H1 (cell line): ENCODE data around the gene WWP2. TPM values are rescaled to one million over a fixed set of nuclear protein-coding genes. Genes with fewer than 3 reads are reported as not detected.

Experiments used
- CTCF ChIA-PET: fragments of 300-600 bp; sonication (Branson Sonifier 250); formaldehyde crosslinking; loops from one replicate; lab custom pipeline; 2021; ENCODE audit not compliant: partially characterized antibody; lab: Charles Lee
- POLR2A ChIA-PET: fragments of 300-600 bp; sonication (Branson Sonifier 250); formaldehyde crosslinking; loops from one replicate; lab custom pipeline; 2021; ENCODE audit warnings: inconsistent platforms; ENCODE audit not compliant: partially characterized antibody; lab: Charles Lee
- DNase-seq, 2 experiments: peaks; one replicate each; pipeline versions ENCODE4 v3.0.0 to v3.0.0-alpha.2; 2010 to 2022; ENCODE audit warnings: low spot score in 2 of 2, low read depth in 1 of 2, mixed read lengths in 1 of 2
- FAIRE-seq: peaks from 2 replicates; lab custom pipeline; 2011; peaks lifted over from hg19 to GRCh38; lab: Jason Lieb, UNC
- H2AFZ ChIP-seq: 2 replicates; pipeline ENCODE4 v1.8.1; 2012; ENCODE audit warnings: low read length, inconsistent platforms
- H2AK5ac ChIP-seq: 2 replicates; pipeline ENCODE4 v1.6.1; 2013; ENCODE audit warnings: low read depth, low read length
- H2BK120ac ChIP-seq: replicated peaks from 2 replicates; pipeline ENCODE3; 2013; ENCODE audit warnings: low read depth, low read length, inconsistent platforms
- H2BK12ac ChIP-seq: 2 replicates; pipeline ENCODE4 v1.6.1; 2013; ENCODE audit warnings: low read depth, low read length
- H2BK15ac ChIP-seq: 2 replicates; pipeline ENCODE4 v1.6.1; 2013; ENCODE audit warnings: low read length
- H2BK20ac ChIP-seq: 2 replicates; pipeline ENCODE4 v1.6.1; 2013; ENCODE audit warnings: low read length
- H2BK5ac ChIP-seq: 2 replicates; pipeline ENCODE4 v1.6.1; 2013; ENCODE audit warnings: low read depth, low read length
- H3K14ac ChIP-seq: 2 replicates; pipeline ENCODE4 v1.6.1; 2013; ENCODE audit warnings: inconsistent platforms; ENCODE audit not compliant: insufficient read length
- H3K18ac ChIP-seq: 2 replicates; pipeline ENCODE4 v1.6.1; 2013; ENCODE audit warnings: low read length; ENCODE audit errors: extremely low read depth
- H3K23ac ChIP-seq: 2 replicates; pipeline ENCODE4 v1.6.1; 2013; ENCODE audit warnings: inconsistent platforms; ENCODE audit not compliant: insufficient read length
- H3K23me2 ChIP-seq: 2 replicates; pipeline ENCODE4 v1.6.1; 2013; ENCODE audit warnings: low read depth, low read length
- H3K27ac ChIP-seq: 2 replicates; pipeline ENCODE4 v1.6.1; 2011; ENCODE audit warnings: low read depth, low read length, inconsistent platforms
- H3K27me3 ChIP-seq, 4 experiments: replicated peaks in 1 of 4; 1 replicate in 1 of 4; 2 replicates in 3 of 4; pipeline versions ENCODE4 v1.6.1 to v1.8.1; 2011 to 2013; ENCODE audit warnings: low read length in 3 of 4, mild to moderate bottlenecking in 3 of 4, inconsistent platforms in 2 of 4, mixed read lengths in 2 of 4, moderate library complexity in 1 of 4; ENCODE audit not compliant: control insufficient read depth in 3 of 4, insufficient read depth in 3 of 4; ENCODE audit errors: extremely low read depth in 1 of 4
- H3K36me3 ChIP-seq, 4 experiments: 2 replicates each; pipeline versions ENCODE4 v1.6.1 to v1.8.1; 2011 to 2013; ENCODE audit warnings: mild to moderate bottlenecking in 4 of 4, low read length in 3 of 4, moderate library complexity in 2 of 4, control low read depth in 1 of 4, inconsistent platforms in 1 of 4; ENCODE audit not compliant: insufficient read depth in 4 of 4, control insufficient read depth in 2 of 4
- H3K4ac ChIP-seq: replicated peaks from 2 replicates; pipeline ENCODE3; 2013; ENCODE audit warnings: low read length, low read depth, mixed read lengths, inconsistent platforms; ENCODE audit not compliant: insufficient read length
- H3K4me1 ChIP-seq, 4 experiments: replicated peaks in 1 of 4; 1 replicate in 1 of 4; 2 replicates in 3 of 4; pipeline versions ENCODE4 v1.6.1 to v1.8.1; 2011 to 2013; ENCODE audit warnings: low read length in 3 of 4, inconsistent platforms in 2 of 4, mixed read lengths in 1 of 4; ENCODE audit not compliant: insufficient read depth in 4 of 4, control insufficient read depth in 3 of 4
- H3K4me2 ChIP-seq, 2 experiments: 2 replicates each; pipeline versions ENCODE4 v1.6.1 to v1.8.1; 2011 to 2013; ENCODE audit warnings: low read depth in 2 of 2, low read length in 2 of 2, control low read depth in 1 of 2, inconsistent platforms in 1 of 2, mild to moderate bottlenecking in 1 of 2; ENCODE audit not compliant: insufficient read depth in 1 of 2
- H3K4me3 ChIP-seq, 4 experiments: fragments of 200-600, 300-600 bp in 1 of 4; sonication (generic), shearing (Covaris generic), sonication (Bioruptor Twin) in 1 of 4; 2 replicates each; pipeline versions ENCODE4 v1.5.1 to v1.8.1; 2011 to 2016; ENCODE audit warnings: low read length in 4 of 4, low read depth in 3 of 4, control low read depth in 2 of 4, inconsistent platforms in 2 of 4, mild to moderate bottlenecking in 2 of 4, mixed read lengths in 1 of 4, moderate library complexity in 1 of 4; ENCODE audit not compliant: insufficient read depth in 2 of 4; ENCODE audit errors: extremely low read depth in 1 of 4
- H3K56ac ChIP-seq: replicated peaks from 2 replicates; pipeline ENCODE3; 2013; ENCODE audit warnings: low read depth, mild to moderate bottlenecking, mixed read lengths, low read length, inconsistent platforms; ENCODE audit not compliant: insufficient read length
- H3K79me1 ChIP-seq: 2 replicates; pipeline ENCODE4 v1.6.1; 2013; ENCODE audit warnings: low read depth, low read length, control low read depth
- H3K79me2 ChIP-seq, 2 experiments: 2 replicates each; pipeline versions ENCODE4 v1.6.1 to v1.8.1; 2012 to 2013; ENCODE audit warnings: low read length in 2 of 2, mild to moderate bottlenecking in 2 of 2, inconsistent platforms in 1 of 2; ENCODE audit not compliant: insufficient read depth in 2 of 2, control insufficient read depth in 1 of 2
- H3K9ac ChIP-seq, 4 experiments: replicated peaks in 1 of 4; 1 replicate in 1 of 4; 2 replicates in 3 of 4; pipeline versions ENCODE4 v1.6.1 to v1.8.1; 2011 to 2013; ENCODE audit warnings: low read depth in 3 of 4, low read length in 3 of 4, control low read depth in 2 of 4, mild to moderate bottlenecking in 2 of 4, moderate library complexity in 2 of 4, inconsistent platforms in 1 of 4; ENCODE audit errors: extremely low read depth in 1 of 4
- H3K9me3 ChIP-seq, 2 experiments: 2 replicates each; pipeline versions ENCODE4 v1.6.1 to v1.8.1; 2012 to 2013; ENCODE audit warnings: mild to moderate bottlenecking in 2 of 2, moderate library complexity in 2 of 2, control low read depth in 1 of 2, inconsistent platforms in 1 of 2, low read depth in 1 of 2, low read length in 1 of 2, mixed read lengths in 1 of 2; ENCODE audit not compliant: insufficient read depth in 2 of 2
- H4K20me1 ChIP-seq, 2 experiments: replicated peaks in 1 of 2; 2 replicates each; pipeline versions ENCODE3 to v1.8.1; 2011 to 2013; ENCODE audit warnings: inconsistent platforms in 2 of 2, low read length in 2 of 2, mild to moderate bottlenecking in 1 of 2; ENCODE audit not compliant: insufficient read depth in 2 of 2, control insufficient read depth in 1 of 2
- H4K5ac ChIP-seq: 2 replicates; pipeline ENCODE4 v1.6.1; 2013; ENCODE audit warnings: low read length, low read depth, mixed read lengths, inconsistent platforms; ENCODE audit not compliant: insufficient read length
- H4K8ac ChIP-seq: 2 replicates; pipeline ENCODE4 v1.8.0; 2013; ENCODE audit warnings: mild to moderate bottlenecking, moderate library complexity, low read length, inconsistent platforms; ENCODE audit not compliant: insufficient read depth; ENCODE audit errors: extremely low read depth
- H4K91ac ChIP-seq: replicated peaks from 2 replicates; pipeline ENCODE3; 2013; ENCODE audit warnings: low read length, mixed read lengths, inconsistent platforms; ENCODE audit not compliant: insufficient read length
- ASH2L ChIP-seq: fragments of 200-600, 300-600 bp; sonication (generic); IDR thresholded peaks from one replicate; pipeline ENCODE4 v1.7.1; 2017; ENCODE audit warnings: low read length
- CREB1 ChIP-seq: IDR thresholded peaks from 2 replicates; pipeline ENCODE4 v1.6.1; 2012; ENCODE audit warnings: inconsistent platforms
- E2F6 ChIP-seq: IDR thresholded peaks from 2 replicates; pipeline ENCODE4 v1.6.1; 2012; ENCODE audit warnings: inconsistent platforms
- EZH2 ChIP-seq: fragments of 200-600 bp; sonication (generic); IDR thresholded peaks from 2 replicates; pipeline ENCODE4 v1.7.1; 2012; ENCODE audit warnings: low read depth, mild to moderate bottlenecking, moderate library complexity, low read length, inconsistent platforms; ENCODE audit not compliant: severe bottlenecking
- HDAC6 ChIP-seq: IDR thresholded peaks from one replicate; pipeline ENCODE4 v1.7.1; 2012; ENCODE audit warnings: low read depth, mild to moderate bottlenecking, inconsistent platforms, low read length, moderate library complexity
- KDM1A ChIP-seq: fragments of 200-600, 300-600 bp; sonication (generic); IDR thresholded peaks from 2 replicates; pipeline ENCODE4 v1.7.1; 2016; ENCODE audit warnings: mild to moderate bottlenecking, low read length, borderline replicate concordance
- KDM4A ChIP-seq: IDR thresholded peaks from one replicate; pipeline ENCODE4 v1.7.1; 2012; ENCODE audit warnings: low read depth, mild to moderate bottlenecking, moderate library complexity, low read length, inconsistent platforms; ENCODE audit not compliant: severe bottlenecking
- RBBP5 ChIP-seq: IDR thresholded peaks from 2 replicates; pipeline ENCODE4 v1.7.1; 2012; ENCODE audit warnings: low read depth, mild to moderate bottlenecking, inconsistent platforms, low read length, moderate library complexity, borderline replicate concordance
- SIN3A ChIP-seq, 2 experiments: IDR thresholded peaks in 1 of 2; conservative IDR thresholded peaks in 1 of 2; 2 replicates each; pipeline ENCODE4 v1.6.1; 2011 to 2012; ENCODE audit warnings: low read length in 2 of 2, improper control_type of control experiment in 1 of 2, low read depth in 1 of 2, mild to moderate bottlenecking in 1 of 2
- ZNF274 ChIP-seq: IDR thresholded peaks from 2 replicates; pipeline ENCODE4 v1.7.0; 2012; ENCODE audit warnings: low read length, borderline replicate concordance; ENCODE audit errors: extremely low read depth
- WGBS, 2 experiments: shearing (Covaris generic) in 1 of 2; methylation state at CpG; one replicate each; pipeline versions ENCODE4 v1.1.6 to v1.1.7; 2013 to 2015; ENCODE audit warnings: low lambda C conversion rate in 2 of 2, mixed read lengths in 2 of 2, inconsistent platforms in 1 of 2, low coverage in 1 of 2, missing lambda C conversion rate in 1 of 2; ENCODE audit not compliant: insufficient replicate concordance in 2 of 2, insufficient coverage in 1 of 2, insufficient read length in 1 of 2; ENCODE audit errors: extremely low coverage in 1 of 2, missing lambda C conversion rate in 1 of 2; 5-methylcytosine and 5-hydroxymethylcytosine counted together
- polyA plus RNA-seq, 7 experiments: library from polyadenylated mRNA; depleted of rRNA in 3 of 7; stranded (reverse) in 5 of 7; unstranded in 2 of 7; fragments of >200 nt in 5 of 7; fragments of 200-250 nt in 2 of 7; gene quantifications; 1 replicate in 5 of 7; 2 replicates in 1 of 7; 4 replicates in 1 of 7; pipeline versions ENCODE4 v1.2.1 to v1.2.3, GENCODE V29; 2011 to 2013; ENCODE audit warnings: missing spikeins in 2 of 7, mixed read lengths in 2 of 7
- total RNA-seq: library from RNA; stranded (reverse); fragmentation: NEBNext Ultra II Directional; extraction: Animal tissue kit (Norgen Biotek cat#: 25700); gene quantifications from 2 replicates; pipeline ENCODE4 v1.2.1, GENCODE V29; 2021
- TF ChIP-seq, protein P1 (sequence below): IDR thresholded peaks from 2 replicates; pipeline ENCODE4 v1.6.1; 2011; ENCODE audit warnings: low read depth, mild to moderate bottlenecking, low read length; ENCODE audit not compliant: insufficient read depth

The WWP2 gene
- total and polyA plus RNA-seq, 2 of the 8 experiments (the other 6 are each of a cell fraction or from before 2014, with no cell fraction given): 14.1 to 42.2 TPM

- Histone ChIP-seq H2BK20ac (no peak overlapping the region), H3K4ac (no peak overlapping the region), H3K56ac (no peak overlapping the region), H2BK12ac (no peak overlapping the region), H3K27ac (no peak overlapping the region), H4K20me1 (peaks cover 0 to 5% of the 10 kb centered on the region in 2 experiments), H2BK15ac (no peak overlapping the region), H3K23ac (no peak overlapping the region), H4K5ac (no peak overlapping the region), H4K91ac (no peak overlapping the region), H3K9ac (no peak overlapping the region), H3K4me3 (no peak overlapping the region), H3K14ac (no peak overlapping the region), H3K4me1 (no peaks in the 10 kb centered on the region), H2BK120ac (no peak overlapping the region), H2AK5ac (no peak overlapping the region), H3K27me3 (no peaks in the 10 kb centered on the region), H3K23me2 (no peaks in the 10 kb centered on the region), H2BK5ac (no peak overlapping the region), H3K36me3 (no peaks in the 10 kb centered on the region; a peak in 1 of 8 replicates), H3K18ac (no peak overlapping the region), H4K8ac (no peak overlapping the region), H3K4me2 (no peak overlapping the region), H3K79me1 (peaks cover 3% of the 10 kb centered on the region), H2AFZ (no peak overlapping the region), H3K9me3 (0 out of 4 replicates have a peak, but pooled peaks cover 0 to 8% of the 10 kb centered on the region in 2 experiments), H3K79me2 (peaks cover 0 to 59% of the 10 kb centered on the region in 2 experiments; a peak in 2 of 4 replicates)
- ChIA-PET POLR2A (interaction anchor here (3.2 kb wide), 1 partner anchor 11 kb away, joined by 9 read pairs; no protein-coding TSS in a partner anchor), CTCF (interaction anchor here (0.7 to 1.8 kb wide), 6 partner anchors 15 to 169 kb away, joined by 3 to 5 read pairs (median 3); no protein-coding TSS in a partner anchor)
- DNase-seq (no peak), FAIRE-seq (no peak)
- WGBS, 2 experiments: 88% methylated on average over 6 of the region's 6 CpGs; no CpG with 5 or more reads in 1 of the 2 experiments
- TF ChIP-seq, protein P1, sequence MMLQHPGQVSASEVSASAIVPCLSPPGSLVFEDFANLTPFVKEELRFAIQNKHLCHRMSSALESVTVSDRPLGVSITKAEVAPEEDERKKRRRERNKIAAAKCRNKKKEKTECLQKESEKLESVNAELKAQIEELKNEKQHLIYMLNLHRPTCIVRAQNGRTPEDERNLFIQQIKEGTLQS: no peak
- no peak for TF ChIP-seq HDAC6
- no peak for TF ChIP-seq KDM1A
- TF ChIP-seq ASH2L: no peak
- TF ChIP-seq RBBP5: no peak
- TF ChIP-seq ZNF274: no peak
- no peak for TF ChIP-seq E2F6
- no peak for TF ChIP-seq EZH2
- TF ChIP-seq SIN3A (conservative IDR thresholded peaks at IDR 0.05 in 1 of 2, IDR thresholded peaks at IDR 0.05 in 1 of 2; ENCODE audit: low read depth in 1 of 2, low read length in 2 of 2): no peak
- TF ChIP-seq CREB1: no peak
- TF ChIP-seq KDM4A: no peak
Measured at GRCh38 chr16:69773260-69773947, 11.3 kb downstream of the WWP2 start.
